Loucy (cell line): ENCODE measurements around the gene ANO1.

Experiments used
- H2AFZ ChIP-seq: fragments of 200-600 bp; sonication (generic); 2 replicates; pipeline ENCODE4 v1.6.0; 2016; ENCODE audit warnings: antibody characterized with exemption, mild to moderate bottlenecking, low read length, moderate library complexity
- H3F3A ChIP-seq: fragments of 200-600 bp; 2 replicates; pipeline ENCODE4 v1.6.0; 2016; ENCODE audit warnings: antibody characterized with exemption, low read depth, mild to moderate bottlenecking
- H3K27me3 ChIP-seq: fragments of 200-600 bp; sonication (generic); 2 replicates; pipeline ENCODE4 v1.6.1; 2014; ENCODE audit warnings: low read length, mild to moderate bottlenecking; ENCODE audit not compliant: insufficient read depth, poor library complexity, severe bottlenecking
- H3K36me3 ChIP-seq: fragments of 200-600 bp; sonication (generic); 2 replicates; pipeline ENCODE4 v1.6.1; 2016; ENCODE audit warnings: low read length; ENCODE audit not compliant: insufficient read depth
- H3K4me1 ChIP-seq: fragments of 200-600 bp; sonication (generic); 2 replicates; pipeline ENCODE4 v1.5.1; 2014; ENCODE audit warnings: low read length, mild to moderate bottlenecking; ENCODE audit not compliant: insufficient read depth, poor library complexity, severe bottlenecking
- H3K4me2 ChIP-seq: fragments of 200-600 bp; sonication (generic); 2 replicates; pipeline ENCODE4 v1.6.0; 2014; ENCODE audit warnings: antibody characterized with exemption, low read length, low read depth, mild to moderate bottlenecking; ENCODE audit not compliant: poor library complexity, severe bottlenecking
- H3K4me3 ChIP-seq: fragments of 200-600 bp; sonication (generic); 2 replicates; pipeline ENCODE4 v1.5.1; 2014; ENCODE audit warnings: low read length, mild to moderate bottlenecking, mixed read lengths; ENCODE audit not compliant: poor library complexity, severe bottlenecking
- H3K79me2 ChIP-seq: fragments of 200-600 bp; sonication (generic); 2 replicates; pipeline ENCODE4 v1.6.1; 2014; ENCODE audit warnings: low read length; ENCODE audit not compliant: insufficient read depth
- H3K9ac ChIP-seq: fragments of 200-600 bp; sonication (generic); 2 replicates; pipeline ENCODE4 v1.6.0; 2014; ENCODE audit warnings: mild to moderate bottlenecking, low read depth, low read length, moderate library complexity; ENCODE audit not compliant: poor library complexity, severe bottlenecking
- H3K9me2 ChIP-seq: fragments of 200-600 bp; sonication (generic); replicated peaks from 2 replicates; pipeline ENCODE4 v1.6.1; 2016; ENCODE audit warnings: low read depth, low read length, mixed read lengths
- H3K9me3 ChIP-seq: fragments of 200-600 bp; sonication (generic); 2 replicates; pipeline ENCODE4 v1.6.1; 2014; ENCODE audit warnings: mild to moderate bottlenecking, antibody characterized with exemption, low read length, low read depth; ENCODE audit not compliant: insufficient read depth
- H4K20me1 ChIP-seq: fragments of 200-600 bp; sonication (generic); 2 replicates; pipeline ENCODE4 v1.6.0; 2014; ENCODE audit warnings: antibody characterized with exemption, low read length, mild to moderate bottlenecking; ENCODE audit not compliant: insufficient read depth, poor library complexity, severe bottlenecking
- CTCF ChIP-seq: fragments of 200-600 bp; sonication (generic); conservative IDR thresholded peaks from 2 replicates; pipeline ENCODE4 v1.5.1; 2014; ENCODE audit warnings: mild to moderate bottlenecking, antibody characterized with exemption, low read length
- EZH2phosphoT487 ChIP-seq: fragments of 200-600 bp; IDR thresholded peaks from 2 replicates; pipeline ENCODE4 v1.6.1; 2018; ENCODE audit warnings: antibody characterized with exemption, mild to moderate bottlenecking, moderate library complexity, borderline replicate concordance

The ANO1 gene

GRCh38 chr11:70169127-70169526 lies 91.0 kb downstream of the ANO1 start:
- Histone ChIP-seq H3F3A (no peaks in the 10 kb centered on the region), H3K9me2 (no peaks in the 10 kb centered on the region), H3K4me3 (no peak overlapping the region), H3K4me2 (no peak overlapping the region), H3K36me3 (no peaks in the 10 kb centered on the region), H2AFZ (no peak overlapping the region), H3K27me3 (no peaks in the 10 kb centered on the region), H3K79me2 (no peaks in the 10 kb centered on the region), H4K20me1 (no peaks in the 10 kb centered on the region), H3K4me1 (no peaks in the 10 kb centered on the region), H3K9me3 (no peaks in the 10 kb centered on the region), H3K9ac (no peak overlapping the region)
- no peak for TF ChIP-seq EZH2phosphoT487
- no peak for TF ChIP-seq CTCF

- Histone ChIP-seq H3K36me3 (no peaks in the 10 kb centered on the region), H4K20me1 (no peaks in the 10 kb centered on the region), H3K9me2 (no peaks in the 10 kb centered on the region), H3K4me1 (no peaks in the 10 kb centered on the region), H3K9me3 (no peaks in the 10 kb centered on the region), H3K27me3 (no peaks in the 10 kb centered on the region), H3K4me3 (no peak overlapping the region), H3K79me2 (no peaks in the 10 kb centered on the region), H3K9ac (no peak overlapping the region), H3F3A (no peaks in the 10 kb centered on the region), H2AFZ (no peak overlapping the region), H3K4me2 (no peak overlapping the region)
- no peak for TF ChIP-seq EZH2phosphoT487
- TF ChIP-seq CTCF: no peak
Measured at GRCh38 chr11:70169632-70170031, 91.5 kb downstream of the ANO1 start.

- Histone ChIP-seq H3K4me3 (no peak overlapping the region), H3K36me3 (no peaks in the 10 kb centered on the region), H3K9me3 (no peaks in the 10 kb centered on the region), H3F3A (no peaks in the 10 kb centered on the region), H3K9ac (no peak overlapping the region), H3K27me3 (no peaks in the 10 kb centered on the region), H4K20me1 (no peaks in the 10 kb centered on the region), H3K4me1 (no peaks in the 10 kb centered on the region), H3K79me2 (no peaks in the 10 kb centered on the region), H3K9me2 (no peaks in the 10 kb centered on the region), H2AFZ (no peak overlapping the region), H3K4me2 (no peak overlapping the region)
- no peak for TF ChIP-seq EZH2phosphoT487
- TF ChIP-seq CTCF: no peak
Measured at GRCh38 chr11:70170596-70171210, 92.6 kb downstream of the ANO1 start.
